Right ventricle myocardium superior (tissue), 1 donor: ENCODE measurements around the gene GALNT17. TPM values are rescaled to one million over a fixed set of nuclear protein-coding genes. Genes with fewer than 3 reads are reported as not detected.
A peak's percentile ranks its signal among the peaks of the same experiment; 100 is the strongest.
"Not testable (repeated sequence)": the region's sequence is repeated elsewhere in the genome, so short reads cannot be mapped to it uniquely, and the experiment has no call there.

Experiments used
- ATAC-seq: fragments of 200-7000 bp; cut with Tn5 transposase; one replicate; pipeline ENCODE4 v1.9.1; 2020; ENCODE audit warnings: mild to moderate bottlenecking; ENCODE audit not compliant: poor library complexity
- DNase-seq: peaks from one replicate; pipeline ENCODE4 v3.0.0-alpha.2; 2020
- intact Hi-C: fragments of 100-400 bp; cut with DNase I; formaldehyde crosslinking; loops from one replicate; pipeline ENCODE4 v1.11.2; 2022
- total RNA-seq: library from RNA; stranded (reverse); fragmentation: NEBNext Ultra II Directional; extraction: Animal tissue kit (Norgen Biotek cat#: 25700); gene quantifications from one replicate; pipeline ENCODE4 v1.2.1, GENCODE V29; 2021
- donor health status: DM: no; HTN: yes; CAD: no; lungs with severe emphysema.

GALNT17 gene
- total RNA-seq, 1 donor from 2014 or later: 72.1 TPM

GRCh38 chr7:71212433-71212832, 80.5 kb downstream of the GALNT17 start:
- DNase-seq, ATAC-seq, intact Hi-C loops: not testable (repeated sequence)

DNA sequence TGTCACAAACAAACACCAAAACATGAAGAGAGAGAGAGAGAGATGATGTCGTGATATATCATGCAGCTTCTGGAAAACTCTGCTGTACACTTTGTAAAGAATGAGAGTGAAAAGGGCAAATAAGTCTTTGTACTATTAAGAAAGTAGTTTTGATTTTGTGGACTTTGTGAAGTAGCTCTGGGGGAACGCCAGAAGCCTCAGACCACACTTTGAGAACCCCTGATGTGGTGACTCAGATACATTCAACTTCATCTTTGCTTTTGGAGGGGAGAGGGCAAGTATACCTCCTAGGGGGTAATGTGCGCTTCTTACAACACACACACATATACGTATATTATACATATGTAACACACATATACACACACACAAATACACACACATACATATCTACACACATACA, 84.3 kb downstream of the GALNT17 start:
- ATAC-seq: no peak
- intact Hi-C loops: no loop called here
- no peak for DNase-seq

GRCh38 chr7:71220210-71220695, 88.3 kb downstream of the GALNT17 start:
- intact Hi-C loops: loop anchor here (2.0 kb wide), 1 partner anchor 21 kb away; no protein-coding TSS in a partner anchor

DNA sequence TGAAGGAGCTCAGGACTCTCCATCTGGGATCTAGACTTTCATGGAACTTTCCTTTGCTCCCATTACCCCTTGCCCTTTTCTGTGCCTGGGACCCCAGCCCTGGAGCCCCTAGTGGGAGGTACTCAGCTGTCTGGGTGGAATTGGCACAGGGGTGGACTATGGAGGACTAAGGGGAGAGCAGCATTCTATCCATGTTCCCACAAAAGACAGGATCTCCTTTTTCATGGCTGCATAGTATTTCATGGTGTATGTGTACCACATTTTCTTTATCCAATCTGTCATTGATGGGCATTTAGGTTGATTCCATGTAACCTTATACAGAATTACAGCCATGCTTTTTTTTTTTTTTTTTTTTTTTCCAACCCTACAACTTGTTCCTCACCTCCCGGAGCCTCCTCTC, 89.1 kb downstream of the GALNT17 start:
- no peak for DNase-seq
- ATAC-seq: no peak
- intact Hi-C loops: loop anchor here (2.0 kb wide), 1 partner anchor 20 kb away; no protein-coding TSS in a partner anchor

More at GRCh38 chr7:71220210-71220695, 88.3 kb downstream of the GALNT17 start:
- DNase-seq: no peak
- ATAC-seq: peak; percentile 90

- DNase-seq (no peak), ATAC-seq (no peak)
- intact Hi-C loops: loop anchor here (2.0 kb wide), 1 partner anchor 19 kb away; no protein-coding TSS in a partner anchor
These were observed 89.6 kb downstream of the GALNT17 start for GRCh38 chr7:71221549-71221948.

DNA sequence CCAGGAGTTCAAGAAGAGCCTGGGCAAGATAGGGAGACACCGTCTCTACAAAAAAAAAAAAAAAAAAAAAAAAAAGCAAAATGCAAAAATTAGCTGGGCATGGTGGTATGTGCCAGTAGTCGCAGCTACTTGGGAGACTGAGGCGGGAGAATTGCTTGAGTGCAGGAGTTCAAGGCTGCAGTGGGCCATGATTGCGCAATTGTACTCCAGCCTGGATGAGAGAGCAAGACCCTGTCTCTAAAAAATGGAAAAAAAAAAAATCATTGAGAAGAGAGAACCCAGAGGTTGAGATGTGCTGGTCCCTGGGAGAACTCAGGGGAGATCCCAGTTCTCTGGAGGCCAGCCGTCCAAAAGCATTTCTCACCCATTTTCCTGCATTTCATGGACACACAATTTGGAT, 95.2 kb downstream of the GALNT17 start:
- ATAC-seq (no peak), DNase-seq (no peak)
- intact Hi-C loops: no loop called here

GRCh38 chr7:71229148-71229547, 97.2 kb downstream of the GALNT17 start:
- intact Hi-C loops: no loop called here
- DNase-seq (no peak), ATAC-seq (no peak)

DNA sequence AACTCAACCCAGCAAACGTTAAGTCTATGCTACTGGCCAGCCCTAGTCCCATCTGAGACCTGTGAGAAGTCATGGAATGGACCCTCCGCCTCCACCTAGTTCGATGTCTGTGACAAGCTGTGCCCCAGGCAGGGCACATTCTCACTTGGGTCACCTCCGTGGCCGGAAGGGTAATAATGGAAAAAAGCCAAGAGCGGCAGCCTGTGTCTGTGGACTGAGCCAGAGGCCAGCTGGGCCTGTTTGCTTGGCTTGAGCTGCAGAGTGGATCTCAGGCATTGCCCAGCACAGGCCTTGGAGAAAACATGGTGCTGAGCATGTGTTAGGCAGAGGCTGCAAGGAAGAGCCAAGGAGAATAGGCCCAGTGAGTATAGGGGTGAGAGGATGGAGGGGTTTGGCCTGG, 97.8 kb downstream of the GALNT17 start:
- ATAC-seq (no peak), DNase-seq (no peak)
- intact Hi-C loops: loop anchor here (10.0 kb wide), 1 partner anchor 175 kb away; no protein-coding TSS in a partner anchor

DNA sequence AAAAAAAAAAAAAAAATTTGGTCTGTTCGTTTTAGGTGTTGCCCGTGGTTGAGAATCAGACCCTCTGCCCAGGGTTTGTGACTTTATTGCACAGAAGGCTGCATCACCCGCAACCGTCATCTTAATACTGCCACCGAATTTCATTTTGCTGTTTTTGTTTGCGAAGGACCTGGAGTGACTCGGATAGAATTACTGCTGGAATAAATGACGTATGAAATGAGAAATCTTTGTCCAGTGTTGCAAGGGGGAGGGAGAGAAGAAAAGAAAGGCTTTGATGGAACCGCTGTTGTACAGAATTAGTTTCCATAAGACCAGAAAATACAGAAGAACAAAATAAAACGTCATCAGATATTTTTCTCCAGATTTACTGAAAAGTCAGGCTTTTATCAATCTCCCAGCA, 103.3 kb downstream of the GALNT17 start:
- intact Hi-C loops: loop anchor here (10.0 kb wide), 1 partner anchor 170 kb away; no protein-coding TSS in a partner anchor
- DNase-seq (no peak), ATAC-seq (no peak)

DNA sequence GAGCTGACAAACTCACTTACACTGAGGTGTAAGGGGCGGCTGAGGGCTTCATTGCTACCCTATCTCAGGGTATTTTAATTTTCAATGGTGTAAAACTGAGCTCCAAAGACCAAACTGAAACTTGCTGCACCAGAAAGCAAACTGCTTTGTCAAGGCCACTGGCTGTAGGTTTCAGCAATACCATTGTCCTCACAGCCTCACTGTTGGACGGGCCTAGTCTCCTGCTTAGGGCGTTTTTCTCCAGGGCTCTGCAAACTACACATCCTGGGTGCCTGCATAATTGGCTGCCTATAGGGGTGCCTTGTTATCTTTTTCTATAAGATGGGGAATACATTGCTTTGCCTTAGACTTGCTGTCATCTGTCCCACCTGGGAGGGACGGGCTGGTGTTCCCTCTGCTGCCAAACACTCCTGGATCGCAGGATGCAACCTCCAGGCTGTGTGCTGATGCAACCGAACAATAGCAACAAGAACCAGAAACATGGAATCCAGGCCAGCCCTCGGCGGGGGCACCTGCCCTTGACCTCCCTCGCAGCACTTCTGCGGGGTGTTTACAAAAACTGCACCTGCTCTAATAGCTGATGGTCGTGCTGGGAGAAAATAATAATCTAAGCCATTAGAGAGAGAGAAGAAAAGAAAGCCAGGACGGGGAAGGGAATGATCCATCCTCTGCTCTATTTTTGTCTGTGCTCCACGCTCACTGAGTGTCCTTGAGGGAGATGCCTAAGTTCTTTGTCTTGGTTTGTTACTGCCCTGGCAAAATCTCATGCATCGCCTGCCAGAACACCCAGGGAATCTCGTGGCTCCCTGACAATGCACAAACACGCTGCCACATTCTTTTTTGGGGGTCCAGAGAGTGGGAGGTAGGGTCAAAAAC, 104.5 kb downstream of the GALNT17 start:
- DNase-seq: peak; percentile 46
- intact Hi-C loops: loop anchor here (10.0 kb wide), 1 partner anchor 168 kb away; no protein-coding TSS in a partner anchor
- peak; percentile 36 for ATAC-seq

DNA sequence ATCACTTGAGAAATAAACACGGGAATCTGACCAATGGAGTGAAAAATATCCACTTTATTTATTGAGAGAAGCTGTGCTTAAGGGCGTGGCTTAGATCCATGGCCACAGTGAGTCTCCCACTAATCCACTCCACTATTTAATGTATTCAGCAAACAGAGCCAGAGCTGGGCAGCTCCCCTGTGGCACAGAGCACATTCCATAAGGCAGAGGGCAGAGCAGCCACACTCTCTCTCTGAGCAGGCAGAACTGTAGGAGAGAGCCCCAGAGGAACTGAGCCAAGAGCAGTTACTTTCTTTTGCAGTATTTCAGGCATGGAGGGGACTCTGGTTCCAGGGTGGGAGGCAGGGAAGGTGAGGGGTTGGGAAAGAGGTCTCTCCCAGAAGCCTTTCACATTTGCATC, 106.0 kb downstream of the GALNT17 start:
- peak; percentile 46 for DNase-seq
- intact Hi-C loops: loop anchor here (10.0 kb wide), 1 partner anchor 167 kb away; no protein-coding TSS in a partner anchor
- ATAC-seq: peak; percentile 88

DNA sequence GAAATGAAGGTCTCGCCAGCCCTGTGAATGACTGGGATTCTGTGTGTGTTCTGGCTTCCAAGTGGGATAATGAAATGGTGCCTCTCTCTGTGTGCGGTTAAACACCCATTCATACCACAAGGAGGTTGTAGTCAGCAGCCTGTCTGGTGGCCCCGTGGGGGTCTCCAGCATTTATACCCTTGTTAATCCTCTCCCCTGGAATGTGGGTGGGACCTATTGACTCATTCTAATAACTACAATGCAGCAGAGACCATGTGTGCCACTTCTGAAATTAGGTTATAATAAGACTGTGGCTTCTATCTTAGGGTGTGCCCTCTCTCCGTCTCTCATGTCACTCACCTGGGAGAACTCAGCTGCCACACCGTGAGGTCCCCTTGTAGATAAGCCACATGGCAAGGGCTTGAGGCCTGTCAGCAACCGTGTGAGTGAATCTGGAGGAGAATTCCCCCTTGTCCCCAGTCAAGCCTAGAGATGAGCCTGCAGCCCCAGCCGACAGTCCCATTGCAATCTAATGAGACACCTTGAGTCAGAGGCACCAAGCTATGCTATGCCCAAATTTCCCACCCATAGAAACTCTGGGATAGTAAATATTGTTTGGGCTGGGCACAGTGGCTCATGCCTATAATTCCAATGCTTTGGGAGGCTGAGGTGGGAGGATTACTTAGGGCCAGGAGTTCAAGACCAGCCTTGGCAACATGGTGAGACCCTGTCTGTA, 106.8 kb downstream of the GALNT17 start:
- intact Hi-C loops: loop anchor here (10.0 kb wide), 1 partner anchor 166 kb away; no protein-coding TSS in a partner anchor
- DNase-seq (no peak), ATAC-seq (peak; percentile 27)

DNA sequence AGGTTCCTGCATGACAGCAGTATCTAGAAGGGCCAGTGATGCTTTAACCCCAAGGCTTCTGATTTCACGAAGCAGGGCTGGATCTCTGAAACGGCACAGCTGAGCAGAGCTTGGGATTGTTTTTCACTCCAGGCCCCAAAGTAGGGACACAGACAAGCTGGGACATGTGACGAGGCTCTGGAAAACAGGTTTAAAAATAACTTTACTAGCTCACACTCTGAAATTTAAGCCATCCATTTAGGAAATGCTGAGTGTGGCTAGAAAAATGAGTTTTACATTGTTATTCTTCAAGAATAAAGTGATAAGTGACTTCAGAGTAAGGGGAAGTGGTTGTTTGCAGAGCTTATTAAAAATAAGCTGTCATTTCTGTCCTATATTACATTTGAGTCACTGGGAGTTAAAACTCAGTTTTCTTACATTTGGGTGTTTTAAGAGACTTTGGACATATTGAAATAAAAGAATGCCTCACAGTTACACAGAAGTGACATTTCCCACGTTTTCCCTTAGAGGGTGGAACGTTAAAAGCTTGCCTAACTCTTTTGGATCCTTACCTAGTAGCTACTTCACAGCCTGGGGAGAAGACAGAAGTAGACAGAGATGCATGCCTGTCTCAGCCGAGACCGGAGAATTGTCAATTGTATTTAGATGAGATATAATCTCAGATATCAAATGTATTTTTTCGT, 107.8 kb downstream of the GALNT17 start:
- intact Hi-C loops: loop anchor here (2.0 to 10.0 kb wide), 2 partner anchors 19 to 165 kb away; no protein-coding TSS in a partner anchor
- DNase-seq: no peak
- ATAC-seq: peak; percentile 57

- ATAC-seq (peak; percentile 82), DNase-seq (peak; percentile 58)
- intact Hi-C loops: no loop called here
These were observed 111.9 kb downstream of the GALNT17 start for GRCh38 chr7:71243736-71244410.

DNA sequence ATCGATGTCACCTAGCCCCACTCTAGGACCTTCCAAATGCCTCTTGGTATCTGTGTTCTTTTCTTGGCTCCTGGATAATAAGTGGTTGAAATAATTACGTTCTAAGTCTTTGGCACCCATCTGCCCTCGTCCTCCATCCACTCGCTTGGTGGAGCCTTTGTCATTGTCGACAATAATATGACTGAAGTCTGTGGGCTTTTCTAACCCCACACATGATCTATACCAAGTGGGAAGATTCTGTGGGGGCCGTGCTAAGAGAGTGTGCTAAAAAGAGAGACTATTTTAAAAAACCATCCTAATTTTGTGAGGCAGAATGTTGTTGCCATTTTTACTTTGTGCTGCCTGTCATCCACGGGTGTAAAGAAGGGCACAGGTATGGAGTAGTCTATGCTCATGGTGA, 113.1 kb downstream of the GALNT17 start:
- intact Hi-C loops: no loop called here
- DNase-seq: no peak
- ATAC-seq: peak; percentile 27

GRCh38 chr7:71251706-71252105, 119.8 kb downstream of the GALNT17 start:
- intact Hi-C loops: loop anchor here (10.0 kb wide), 1 partner anchor 63 kb away; no protein-coding TSS in a partner anchor
- DNase-seq (no peak), ATAC-seq (no peak)

DNA sequence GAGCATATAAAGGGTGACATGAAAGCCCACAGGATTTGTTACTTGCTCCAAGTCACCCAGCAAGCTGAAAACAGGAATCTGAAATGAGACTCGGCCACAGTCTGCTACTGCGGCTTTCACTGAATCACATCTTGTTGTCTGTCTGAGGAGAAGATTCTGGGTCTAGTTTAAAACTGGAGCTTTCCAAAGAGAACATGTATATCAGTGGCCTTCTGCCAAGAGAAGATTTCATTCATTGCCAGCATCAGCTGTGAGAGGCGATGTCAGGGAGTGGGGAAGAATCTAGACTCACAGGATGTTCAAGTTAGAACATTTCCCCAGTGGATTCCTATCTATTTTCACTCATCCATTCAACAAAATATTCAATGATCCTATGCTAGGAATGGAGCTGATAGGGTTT, 122.8 kb downstream of the GALNT17 start:
- DNase-seq: no peak
- intact Hi-C loops: loop anchor here (10.0 kb wide), 1 partner anchor 60 kb away; no protein-coding TSS in a partner anchor
- no peak for ATAC-seq
